Fibroblast of peridontal ligament (primary cell): ENCODE measurements around the gene TDO2.
"Not testable (repeated sequence)": the region's sequence is repeated elsewhere in the genome, so short reads cannot be mapped to it uniquely, and the experiment has no call there.

Experiments used
- DNase-seq: peaks from one replicate; pipeline ENCODE4 v3.0.0-alpha.2; 2010; ENCODE audit errors: extremely low read depth

The TDO2 gene

DNA sequence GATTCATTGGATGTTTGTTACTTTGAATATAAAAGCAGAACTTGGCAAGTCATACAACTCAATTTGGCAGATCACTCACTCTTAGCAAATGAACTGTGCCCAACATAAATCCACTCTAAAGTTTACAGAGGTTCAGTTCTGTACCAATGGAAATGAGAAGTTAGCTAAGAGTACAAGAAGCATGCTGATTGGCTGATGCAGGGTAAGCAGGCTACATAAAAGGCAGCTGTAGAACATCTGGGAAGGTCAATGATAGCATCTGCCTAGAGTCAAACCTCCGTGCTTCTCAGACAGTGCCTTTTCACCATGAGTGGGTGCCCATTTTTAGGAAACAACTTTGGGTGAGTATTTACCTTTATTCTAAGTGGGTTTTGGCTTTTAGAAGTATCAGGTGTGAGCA lies at the start of gene TDO2:
TDO2 (plus strand) TSS at position 244 of the 400 bp plus-strand sequence; CDS start at position 307, 63 bp downstream.
- DNase-seq: peak; percentile 10

DNA sequence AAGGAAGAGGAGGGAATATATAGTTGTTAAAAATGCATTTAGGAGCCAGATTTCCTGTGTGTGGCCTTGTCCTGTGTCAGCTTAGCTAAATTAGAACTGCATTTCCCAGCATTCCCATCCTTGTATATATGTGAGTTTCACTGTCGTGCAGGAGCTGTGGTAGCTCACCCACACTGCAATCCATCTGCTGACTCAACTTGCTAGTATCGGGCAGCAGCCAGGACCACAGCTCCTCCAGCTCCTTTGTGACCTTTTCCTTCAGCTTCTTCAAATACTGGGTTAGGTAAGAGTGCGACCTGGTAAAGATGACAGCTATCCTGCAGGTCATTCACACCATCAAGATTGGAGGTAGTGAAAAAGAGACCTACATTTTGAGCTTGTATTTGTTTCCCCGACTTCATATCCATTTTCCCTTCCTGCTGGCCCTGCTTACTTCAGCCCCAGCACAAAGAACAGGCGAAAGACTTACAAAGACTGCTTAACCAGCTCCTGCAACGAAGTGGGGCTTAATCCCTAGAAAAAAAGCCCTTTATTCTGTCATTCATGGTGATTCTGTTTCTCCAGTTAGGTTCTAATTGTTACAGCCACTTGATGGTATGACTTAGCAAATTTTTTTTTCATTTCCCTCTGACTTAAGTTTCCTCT lies 48.8 kb upstream of the TDO2 start:
- DNase-seq: peak; percentile 61

GRCh38 chr4:155855897-155856296 lies 47.6 kb upstream of the TDO2 start:
- no peak for DNase-seq

- DNase-seq: no peak
These were observed 37.3 kb upstream of the TDO2 start, which contains the start of gene ASIC5 for GRCh38 chr4:155866177-155866576. TSS of gene ASIC5 (minus strand) at chr4:155866277. CDS start at chr4:155866226, 51 bp downstream.

- DNase-seq: no peak
These were observed 27.6 kb upstream of the TDO2 start for GRCh38 chr4:155875878-155876277.

- no peak for DNase-seq
These were observed 25.5 kb upstream of the TDO2 start for GRCh38 chr4:155877971-155878370.

GRCh38 chr4:155878611-155879010 lies 24.9 kb upstream of the TDO2 start:
- DNase-seq: no peak

DNA sequence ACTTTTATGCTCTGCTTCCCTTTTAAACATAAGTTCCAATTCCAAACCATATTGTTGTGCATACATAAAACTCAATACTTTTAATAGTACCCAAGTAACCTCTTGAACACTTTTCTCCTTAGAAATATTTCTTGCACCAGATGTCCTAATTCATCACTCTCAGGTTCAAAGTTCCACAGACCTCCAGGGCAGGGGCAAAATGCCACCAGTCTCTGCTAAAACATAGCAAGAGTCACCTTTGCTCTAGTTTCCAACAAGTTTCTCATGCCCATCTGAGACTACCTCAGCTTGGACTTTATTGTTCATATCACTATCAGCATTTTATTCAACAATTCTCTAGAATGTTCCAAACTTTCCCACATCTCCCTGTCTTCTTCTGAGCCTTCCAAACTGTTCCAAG lies 23.7 kb upstream of the TDO2 start:
- no peak for DNase-seq

DNA sequence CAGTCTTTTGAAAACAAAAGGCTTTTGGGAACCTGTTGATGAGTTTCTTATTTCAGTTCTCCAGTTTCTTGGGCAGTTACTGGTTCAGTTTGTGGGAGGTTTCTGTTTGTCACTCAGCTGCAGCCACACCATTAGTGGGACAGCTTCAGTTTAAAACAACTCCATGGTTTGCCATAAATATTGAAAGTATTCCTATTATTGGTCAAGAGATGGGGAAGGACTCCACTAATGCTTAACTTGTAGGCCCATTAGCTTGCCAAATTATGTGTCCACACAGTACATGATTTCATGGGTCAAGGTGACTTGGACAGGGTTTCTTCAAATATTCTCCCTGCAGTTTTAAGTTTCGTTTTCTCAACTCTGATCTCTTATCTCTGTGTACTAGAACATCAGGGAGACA lies 21.9 kb upstream of the TDO2 start:
- no peak for DNase-seq

DNA sequence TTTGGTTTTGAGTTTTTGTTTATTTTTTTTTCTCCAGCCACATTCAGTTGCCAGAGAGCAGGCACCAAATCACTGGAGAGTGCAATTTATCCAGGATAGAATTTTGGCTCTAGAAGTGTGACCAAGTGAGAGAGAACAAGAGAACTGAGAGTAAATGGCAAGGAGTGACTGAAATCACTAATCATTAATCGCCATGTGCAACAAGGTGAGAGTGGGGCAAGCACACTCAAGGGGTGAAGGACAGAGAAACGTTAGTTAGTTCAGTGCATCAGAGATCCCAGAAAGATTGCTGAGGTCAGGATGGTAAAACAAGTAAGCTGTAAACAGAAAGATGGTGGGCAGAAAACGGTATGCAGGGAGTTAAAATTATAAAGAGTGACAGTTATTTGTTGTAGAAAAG lies 19.6 kb upstream of the TDO2 start:
- DNase-seq: no peak

DNA sequence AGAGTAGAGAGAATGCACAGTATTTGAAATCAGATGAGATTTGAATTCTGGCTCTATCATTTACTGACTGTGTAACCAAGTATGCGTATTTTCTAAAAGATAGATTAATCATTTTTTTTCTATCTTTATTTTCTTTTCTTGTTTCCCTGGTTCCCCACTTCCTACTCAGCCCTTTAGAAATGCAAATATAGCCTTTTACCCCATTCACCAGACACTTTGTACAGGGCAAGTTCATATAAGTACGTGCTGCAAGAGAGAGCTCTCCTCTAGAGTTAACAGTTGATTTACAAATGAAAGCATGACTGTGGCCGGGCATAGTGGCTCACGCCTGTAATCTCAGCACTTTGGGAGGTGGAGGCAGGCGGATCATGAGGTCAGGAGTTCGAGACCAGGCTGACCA lies 17.8 kb upstream of the TDO2 start:
- no peak for DNase-seq

DNA sequence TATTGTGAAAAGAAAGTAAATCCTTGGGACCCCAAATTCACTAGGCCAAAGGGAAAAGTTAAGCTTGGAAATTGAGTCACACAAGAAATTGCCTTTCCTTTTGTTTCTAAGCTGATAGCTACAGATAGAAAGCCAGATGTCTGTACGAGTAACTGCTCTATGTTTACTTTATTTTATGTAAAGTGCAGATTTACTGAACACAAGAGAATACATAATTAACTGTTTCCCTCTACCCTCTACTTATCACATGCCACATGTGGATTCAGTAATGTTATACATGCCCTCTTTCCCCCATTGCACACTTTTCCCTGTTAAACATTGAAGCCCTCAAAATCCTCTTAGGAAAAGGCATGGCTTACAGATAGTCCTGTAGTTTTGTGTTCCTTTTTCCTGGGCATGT lies 16.5 kb upstream of the TDO2 start:
- DNase-seq: no peak

GRCh38 chr4:155887847-155888570 lies 15.5 kb upstream of the TDO2 start:
- no peak for DNase-seq

GRCh38 chr4:155889031-155889793 lies 14.3 kb upstream of the TDO2 start:
- peak; percentile 94 for DNase-seq

GRCh38 chr4:155889946-155890345 lies 13.6 kb upstream of the TDO2 start:
- DNase-seq: no peak

DNA sequence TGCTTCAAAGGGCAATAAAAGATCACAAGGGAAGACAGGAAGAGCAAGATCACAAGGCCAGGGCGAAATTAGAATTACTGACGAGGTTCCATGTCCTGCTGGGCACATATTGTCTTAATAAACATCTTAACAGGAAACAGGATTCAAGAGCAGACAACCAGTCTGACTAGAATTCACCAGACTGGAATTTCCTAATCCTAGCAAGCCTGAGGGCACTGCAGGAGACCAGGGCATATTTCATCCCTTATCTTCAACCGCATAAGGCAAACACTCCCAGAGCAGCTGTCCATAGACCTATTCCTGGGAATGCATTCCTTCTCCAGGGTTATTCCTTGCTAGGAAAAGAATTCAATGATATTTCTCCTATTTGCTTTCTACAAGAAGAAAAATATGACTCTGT lies 12.4 kb upstream of the TDO2 start:
- DNase-seq: no peak

DNA sequence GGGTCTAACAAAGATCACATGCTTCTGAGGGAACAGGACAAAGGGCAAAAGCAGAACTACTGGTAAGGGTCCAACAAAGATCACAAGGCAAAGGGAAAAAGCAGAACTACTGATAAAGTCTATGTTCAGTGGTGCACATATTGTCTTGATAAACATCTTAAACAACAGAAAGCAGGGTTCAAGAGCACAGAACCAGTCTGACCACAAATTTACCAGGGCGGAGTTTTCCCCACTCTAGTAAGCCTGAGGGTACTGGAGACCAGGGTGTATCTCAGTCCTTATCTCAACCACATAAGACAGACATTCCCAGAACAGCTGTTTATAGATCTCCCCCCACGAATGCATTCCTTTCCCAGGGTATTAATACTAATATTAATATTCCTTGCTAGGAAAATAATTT lies 5.1 kb upstream of the TDO2 start:
- not testable (repeated sequence) for DNase-seq

GRCh38 chr4:155899891-155900290 lies 3.6 kb upstream of the TDO2 start:
- no peak for DNase-seq

GRCh38 chr4:155900381-155900780 lies 3.1 kb upstream of the TDO2 start:
- peak; percentile 63 for DNase-seq

- no peak for DNase-seq
These were observed 2.5 kb upstream of the TDO2 start for GRCh38 chr4:155901013-155901412.

DNA sequence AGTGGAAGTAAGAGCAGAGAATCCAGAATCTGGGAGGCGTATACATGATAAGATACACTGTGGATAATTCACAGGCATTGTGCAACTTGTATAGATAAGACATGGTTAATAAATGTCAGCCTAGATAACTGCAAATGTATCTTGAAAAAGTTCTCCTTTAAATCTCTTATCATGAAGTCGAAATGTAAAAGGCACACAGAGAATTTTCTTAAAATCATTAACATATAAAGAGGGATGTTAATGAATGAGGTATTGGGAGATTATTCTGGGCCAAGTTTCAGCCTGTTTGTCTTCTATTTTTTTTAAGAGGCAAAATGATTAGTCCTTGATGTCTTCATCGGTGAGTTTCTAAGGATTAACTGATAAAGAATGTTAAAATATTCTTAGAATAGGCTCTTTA lies 835 bp downstream of the TDO2 start:
- no peak for DNase-seq

DNA sequence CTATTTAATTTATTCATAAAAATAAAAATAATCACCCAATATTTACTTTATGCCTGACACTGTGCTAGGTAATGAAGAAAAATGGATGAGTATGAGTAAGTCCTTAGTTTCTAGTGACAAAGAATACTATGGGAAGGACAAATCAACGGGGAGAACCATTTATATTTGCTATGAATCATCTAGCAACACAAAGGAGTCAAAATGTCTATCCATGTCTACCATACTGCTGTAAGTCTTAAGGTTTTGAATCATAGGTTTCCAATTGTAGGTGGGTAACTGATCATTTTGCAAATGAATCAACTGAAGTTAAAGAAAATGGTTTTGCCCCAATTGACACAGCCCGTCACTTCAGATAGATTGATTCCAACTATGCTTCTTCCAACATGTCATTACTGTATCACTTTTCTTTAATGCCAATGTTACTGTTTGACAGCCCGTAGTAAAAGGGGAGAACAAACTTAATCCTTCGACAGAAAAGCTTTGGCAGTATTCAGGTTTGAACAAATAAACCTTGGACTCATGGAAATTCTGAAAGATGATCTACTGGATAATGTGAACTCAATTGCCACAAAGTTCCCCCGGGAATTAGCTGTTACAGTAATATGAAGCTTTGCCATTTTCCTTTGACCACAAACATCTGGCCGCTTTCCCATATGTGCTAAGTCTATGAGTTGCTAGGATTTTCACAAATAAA lies 3.2 kb downstream of the TDO2 start:
- DNase-seq: peak; percentile 100
